WTC11 (cell line): ENCODE data around the gene NOXA1.

Experiments
- ATF1 ChIP-seq: sonication (generic); formaldehyde crosslinking; IDR thresholded peaks from 2 replicates; pipeline ENCODE4 v1.8.1; 2023; ENCODE audit warnings: mild to moderate bottlenecking, moderate library complexity, missing genetic modification reagents
- ATF2 ChIP-seq: sonication (generic); formaldehyde crosslinking; IDR thresholded peaks from 2 replicates; pipeline ENCODE4 v1.8.1; 2022; ENCODE audit warnings: low read depth, missing genetic modification reagents, borderline replicate concordance
- CTCF ChIP-seq: fragments of 200-600 bp; IDR thresholded peaks from 2 replicates; pipeline ENCODE4 v1.8.0; 2022; ENCODE audit warnings: antibody characterized with exemption
- PREB ChIP-seq: sonication (generic); formaldehyde crosslinking; IDR thresholded peaks from 2 replicates; pipeline ENCODE4 v1.8.1; 2022; ENCODE audit warnings: mild to moderate bottlenecking, missing genetic modification reagents, moderate library complexity, borderline replicate concordance

- TF ChIP-seq PREB (CRISPR knock-in tag) (no peak), CTCF (no peak), ATF1 (CRISPR knock-in tag) (no peak), ATF2 (CRISPR knock-in tag) (no peak)
Measured at GRCh38 chr9:137385061-137385655, 38.0 kb upstream of the NOXA1 start.
